Uterus (tissue), 2 donors: ENCODE results near the gene CCDC174.

Experiments used
- POLR2A ChIP-seq, 2 donors: fragments of 450-650 bp; IDR thresholded peaks; one replicate each; pipeline ENCODE4 v1.6.1; 2016; ENCODE audit warnings: antibody characterized with exemption in 2 of 2, mild to moderate bottlenecking in 1 of 2, moderate library complexity in 1 of 2
- TF ChIP-seq, protein P1 (sequence below), 4 experiments: fragments of 200-600 bp in 2 of 4; fragments of 450-650 bp in 2 of 4; sonication (generic) in 2 of 4; IDR thresholded peaks; one replicate each; pipeline ENCODE4 v1.5.1; 2016 to 2019; ENCODE audit warnings: antibody characterized with exemption in 4 of 4, mild to moderate bottlenecking in 2 of 4, moderate library complexity in 1 of 4

DNA sequence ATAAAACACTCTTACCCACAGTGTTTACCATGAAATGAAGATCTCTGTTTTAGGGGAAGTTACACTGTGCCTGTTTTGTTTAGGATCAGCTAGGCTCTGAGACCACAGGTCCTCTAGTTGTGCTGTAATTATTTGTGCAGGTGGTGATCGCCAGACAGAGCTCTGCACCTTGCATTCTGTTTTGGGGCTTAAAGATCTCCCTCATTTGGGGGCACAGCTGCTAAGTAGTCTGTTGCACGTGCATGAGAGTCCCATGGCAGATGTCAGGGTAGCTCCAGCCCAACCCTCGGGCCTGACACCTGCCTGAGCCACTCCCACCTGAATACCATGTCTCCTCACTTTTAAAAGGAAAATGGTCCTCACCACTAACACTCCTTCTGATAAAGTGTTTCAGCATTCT lies 35.8 kb downstream of the CCDC174 start:
- TF ChIP-seq, protein P1, sequence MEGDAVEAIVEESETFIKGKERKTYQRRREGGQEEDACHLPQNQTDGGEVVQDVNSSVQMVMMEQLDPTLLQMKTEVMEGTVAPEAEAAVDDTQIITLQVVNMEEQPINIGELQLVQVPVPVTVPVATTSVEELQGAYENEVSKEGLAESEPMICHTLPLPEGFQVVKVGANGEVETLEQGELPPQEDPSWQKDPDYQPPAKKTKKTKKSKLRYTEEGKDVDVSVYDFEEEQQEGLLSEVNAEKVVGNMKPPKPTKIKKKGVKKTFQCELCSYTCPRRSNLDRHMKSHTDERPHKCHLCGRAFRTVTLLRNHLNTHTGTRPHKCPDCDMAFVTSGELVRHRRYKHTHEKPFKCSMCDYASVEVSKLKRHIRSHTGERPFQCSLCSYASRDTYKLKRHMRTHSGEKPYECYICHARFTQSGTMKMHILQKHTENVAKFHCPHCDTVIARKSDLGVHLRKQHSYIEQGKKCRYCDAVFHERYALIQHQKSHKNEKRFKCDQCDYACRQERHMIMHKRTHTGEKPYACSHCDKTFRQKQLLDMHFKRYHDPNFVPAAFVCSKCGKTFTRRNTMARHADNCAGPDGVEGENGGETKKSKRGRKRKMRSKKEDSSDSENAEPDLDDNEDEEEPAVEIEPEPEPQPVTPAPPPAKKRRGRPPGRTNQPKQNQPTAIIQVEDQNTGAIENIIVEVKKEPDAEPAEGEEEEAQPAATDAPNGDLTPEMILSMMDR (IDR thresholded peaks at IDR 0.05): no peak
- TF ChIP-seq POLR2A (IDR thresholded peaks at IDR 0.05): no peak
